ENCODE results near the gene ARHGAP26. TPM values are rescaled to one million over a fixed set of nuclear protein-coding genes. Genes with fewer than 3 reads are reported as not detected.
A peak's percentile ranks its signal among the peaks of the same experiment; 100 is the strongest.

Gene ARHGAP26
- total and polyA plus RNA-seq, 7 experiments from 2014 or later: 10.5 to 123 (median 22.7) TPM

DNA sequence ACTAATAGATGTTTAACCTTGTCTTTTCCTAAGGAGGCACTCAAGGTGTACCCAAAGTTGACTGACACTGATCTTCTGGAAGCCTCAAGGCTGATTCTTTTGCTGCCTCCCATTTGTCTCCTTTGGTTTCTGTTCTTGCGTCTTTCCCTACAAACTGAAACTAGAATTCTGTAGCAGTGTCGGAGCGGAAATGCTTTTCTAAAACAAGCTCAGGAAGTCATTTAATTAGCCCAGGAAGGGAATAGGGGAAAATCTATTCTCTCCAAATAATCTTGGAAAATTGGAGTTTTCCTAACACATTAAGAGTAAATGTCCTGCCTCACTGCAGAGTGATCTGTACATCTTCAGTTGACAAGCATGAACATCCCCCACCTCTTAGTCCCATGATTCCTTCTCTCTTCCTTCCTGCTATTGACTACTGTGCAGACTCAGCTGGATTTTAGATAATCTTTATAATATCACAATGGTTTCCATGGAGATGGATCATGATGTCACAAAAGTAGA, 450.6 kb downstream of the ARHGAP26 start:
- ChIA-PET POLR2A (no interaction called here), CTCF (no interaction called here)
- Mint-ChIP-seq H3K9me3 (peaks cover 0 to 1% (median 0%) of the 10 kb centered on the region in 11 donors), H3K36me3 (peaks cover 5 to 49% (median 31%) of the 10 kb centered on the region in 5 donors), H3K27me3 (no peaks in the 10 kb centered on the region), H3K4me1 (peaks cover 34 to 78% (median 40%) of the 10 kb centered on the region in 7 donors), H3K4me3 (peak overlapping the region; percentile 8 to 67 (median 36)), H3K27ac (peak overlapping the region in 7 of 9 donors; percentile 33 to 86 (median 52))
- no peak overlapping the region for H3K27ac ChIP-seq (ENCODE audit: low read depth, low read length)
- ATAC-seq (no peak), DNase-seq (no peak)
- no peak overlapping the region for H3K4me3 ChIP-seq (ENCODE audit: low read length)
- H3K27me3 ChIP-seq (ENCODE audit: control insufficient read depth in 2 of 2, insufficient read depth in 2 of 2, low read length in 2 of 2): no peaks in the 10 kb centered on the region
- peaks cover 0 to 30% of the 10 kb centered on the region in 2 donors for H3K4me1 ChIP-seq (ENCODE audit: control insufficient read depth in 2 of 2, insufficient read depth in 2 of 2, low read length in 2 of 2)
- H3K9me3 ChIP-seq (ENCODE audit: control insufficient read depth in 2 of 3, low read length in 3 of 3): no peaks in the 10 kb centered on the region
- intact Hi-C loops (cut with micrococcal nuclease): loop anchor here (5.0 kb wide), 3 partner anchors 132 to 972 kb away; partner anchors contain the start of gene NR3C1 (in 1 of the 2)
- H3K36me3 ChIP-seq (ENCODE audit: control insufficient read depth in 2 of 3, insufficient read depth in 3 of 3, low read length in 3 of 3): peaks cover 0 to 5% (median 0%) of the 10 kb centered on the region in 3 experiments

DNA sequence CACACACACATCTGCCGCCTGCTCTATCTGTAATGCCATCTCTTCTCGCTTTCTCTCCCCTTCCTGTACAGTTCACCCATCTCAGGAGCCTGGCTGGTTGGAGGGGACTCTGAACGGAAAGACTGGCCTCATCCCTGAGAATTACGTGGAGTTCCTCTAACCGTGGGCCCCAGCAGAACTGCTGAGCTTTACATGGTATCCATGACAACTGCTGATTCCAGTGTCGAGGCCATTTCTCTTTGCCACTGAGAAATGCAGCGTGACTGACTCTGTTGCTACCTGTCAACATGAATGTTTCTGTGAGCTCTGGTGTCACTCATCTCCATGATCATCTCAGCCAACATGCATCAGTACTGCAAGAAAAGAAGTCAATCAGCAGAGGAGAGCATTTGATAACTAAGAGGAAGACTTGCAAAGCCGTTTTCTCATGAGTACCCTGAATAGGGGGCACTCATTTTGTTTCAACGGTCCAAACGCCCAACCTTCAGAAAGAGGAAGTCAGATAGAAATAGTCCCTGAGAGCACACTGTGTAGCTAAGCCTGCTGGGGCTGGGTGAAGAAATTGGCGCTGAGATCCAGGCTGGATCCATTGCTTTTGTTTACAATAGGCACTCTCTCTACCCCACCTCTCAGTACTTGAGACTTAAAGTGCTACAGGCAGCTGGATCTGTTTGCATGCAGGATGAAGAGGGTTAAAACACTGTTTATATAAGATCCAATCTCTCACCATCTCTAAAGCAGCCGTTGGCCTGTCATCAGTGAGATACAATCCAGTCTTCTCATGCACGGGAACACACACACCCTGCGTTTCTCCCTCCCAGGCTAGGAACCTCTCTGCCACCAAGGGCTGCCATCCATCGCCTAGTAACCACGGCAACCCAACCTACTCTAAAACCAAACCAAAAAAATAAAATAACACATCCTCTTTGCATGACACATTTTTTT, 452.4 kb downstream of the ARHGAP26 start:
- ATAC-seq (peak; percentile 81), DNase-seq (peak; percentile 13 to 55 (median 27))
- H3K9me3 Mint-ChIP-seq: peaks cover 0 to 1% (median 0%) of the 10 kb centered on the region in 11 donors
- Histone ChIP-seq H3K36me3 (ENCODE audit: control insufficient read depth in 2 of 3, insufficient read depth in 3 of 3, low read length in 3 of 3) (no peaks in the 10 kb centered on the region), H3K4me3 (ENCODE audit: low read length) (peak overlapping the region; percentile 7), H3K27ac (ENCODE audit: low read depth, low read length) (peak overlapping the region; percentile 40), H3K9me3 (ENCODE audit: control insufficient read depth in 2 of 3, low read length in 3 of 3) (no peaks in the 10 kb centered on the region), H3K4me1 (ENCODE audit: control insufficient read depth in 2 of 2, insufficient read depth in 2 of 2, low read length in 2 of 2) (peaks cover 0 to 30% of the 10 kb centered on the region in 2 donors), H3K27me3 (ENCODE audit: control insufficient read depth in 2 of 2, insufficient read depth in 2 of 2, low read length in 2 of 2) (no peaks in the 10 kb centered on the region)
- H3K4me3 Mint-ChIP-seq: peak overlapping the region; percentile 9 to 80 (median 54)
- intact Hi-C loops (cut with micrococcal nuclease): loop anchor here (1.0 to 5.0 kb wide), 8 partner anchors 8 to 970 kb away; partner anchors contain the start of gene NR3C1 (in 2 of the 2)
- ChIA-PET POLR2A (no interaction called here), CTCF (interaction anchor here (0.8 kb wide), 1 partner anchor 209 kb away, joined by 4 read pairs; no protein-coding TSS in a partner anchor)
- H3K4me1 Mint-ChIP-seq: peaks cover 33 to 76% (median 40%) of the 10 kb centered on the region in 7 donors
- H3K27ac Mint-ChIP-seq: peak overlapping the region; percentile 60 to 94 (median 88)
- H3K27me3 Mint-ChIP-seq: no peaks in the 10 kb centered on the region
- H3K36me3 Mint-ChIP-seq: peaks cover 0 to 34% (median 28%) of the 10 kb centered on the region in 5 donors

DNA sequence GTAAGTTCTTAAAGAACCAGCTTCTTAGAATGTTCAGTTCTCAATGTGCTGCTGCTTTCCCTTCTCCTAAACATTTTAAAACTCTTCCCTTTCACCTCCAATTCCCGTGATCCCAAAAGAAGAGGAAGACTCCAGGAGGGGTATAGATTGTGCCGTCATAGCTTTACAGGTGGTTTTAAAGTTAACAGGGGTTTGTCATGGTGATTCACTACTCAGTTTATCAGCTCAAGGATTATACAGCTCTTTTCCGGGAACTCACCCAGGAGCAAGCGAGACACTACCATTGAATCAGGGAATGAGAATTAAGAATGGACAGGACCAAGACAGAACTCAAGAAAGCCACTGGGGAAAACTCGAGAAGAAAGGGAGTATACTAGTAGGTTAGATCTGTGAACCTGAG, 454.5 kb downstream of the ARHGAP26 start:
- Mint-ChIP-seq H3K4me3 (no peak overlapping the region), H3K4me1 (peaks cover 27 to 73% (median 41%) of the 10 kb centered on the region in 7 donors), H3K27me3 (no peaks in the 10 kb centered on the region), H3K9me3 (no peaks in the 10 kb centered on the region), H3K27ac (peak overlapping the region in 5 of 9 donors; percentile 39 to 77 (median 67)), H3K36me3 (peaks cover 0 to 25% (median 22%) of the 10 kb centered on the region in 5 donors)
- CTCF ChIA-PET: no interaction called here
- no peaks in the 10 kb centered on the region for H3K9me3 ChIP-seq (ENCODE audit: control insufficient read depth in 2 of 3, low read length in 3 of 3)
- ATAC-seq (no peak), DNase-seq (no peak)
- no peaks in the 10 kb centered on the region for H3K36me3 ChIP-seq (ENCODE audit: control insufficient read depth in 2 of 3, insufficient read depth in 3 of 3, low read length in 3 of 3)
- peaks cover 4 to 44% of the 10 kb centered on the region in 2 donors for H3K4me1 ChIP-seq (ENCODE audit: control insufficient read depth in 2 of 2, insufficient read depth in 2 of 2, low read length in 2 of 2)
- POLR2A ChIA-PET: no interaction called here
- H3K4me3 ChIP-seq (ENCODE audit: low read length): no peak overlapping the region
- no peak overlapping the region for H3K27ac ChIP-seq (ENCODE audit: low read depth, low read length)
- H3K27me3 ChIP-seq (ENCODE audit: control insufficient read depth in 2 of 2, insufficient read depth in 2 of 2, low read length in 2 of 2): no peaks in the 10 kb centered on the region
- intact Hi-C loops (cut with micrococcal nuclease): loop anchor here (5.0 kb wide), 4 partner anchors 58 to 968 kb away; partner anchors contain the start of gene NR3C1 (in 1 of the 2)

DNA sequence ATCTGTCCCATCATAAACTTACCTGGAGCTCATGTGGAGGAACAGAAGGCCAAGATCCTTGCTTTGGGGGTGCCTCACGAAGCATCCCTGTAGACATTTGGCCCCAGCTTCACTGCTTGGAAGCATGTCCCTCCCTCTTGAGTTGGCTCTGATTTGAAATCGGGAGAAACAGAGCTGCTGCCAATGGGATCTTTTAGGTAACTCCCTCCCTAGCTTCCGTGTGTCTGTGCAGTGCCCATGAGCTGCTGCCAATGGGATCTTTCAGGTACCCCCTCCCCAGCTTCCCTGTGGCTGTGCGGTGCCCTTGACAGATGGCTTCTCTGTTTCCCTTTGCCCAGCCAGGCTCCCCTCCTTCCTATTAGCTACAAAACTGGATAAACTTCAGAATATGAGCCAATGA, 455.3 kb downstream of the ARHGAP26 start:
- intact Hi-C loops (cut with micrococcal nuclease): loop anchor here in 1 of 2 donors (5.0 kb wide), 1 partner anchor 57 kb away; no protein-coding TSS in a partner anchor
- Mint-ChIP-seq H3K4me1 (peaks cover 35 to 77% (median 46%) of the 10 kb centered on the region in 7 donors), H3K36me3 (peaks cover 0 to 25% (median 22%) of the 10 kb centered on the region in 5 donors), H3K4me3 (no peak overlapping the region), H3K9me3 (no peaks in the 10 kb centered on the region), H3K27me3 (no peaks in the 10 kb centered on the region), H3K27ac (no peak overlapping the region)
- H3K36me3 ChIP-seq (ENCODE audit: control insufficient read depth in 2 of 3, insufficient read depth in 3 of 3, low read length in 3 of 3): no peaks in the 10 kb centered on the region
- H3K9me3 ChIP-seq (ENCODE audit: control insufficient read depth in 2 of 3, low read length in 3 of 3): no peaks in the 10 kb centered on the region
- no peak overlapping the region for H3K27ac ChIP-seq (ENCODE audit: low read depth, low read length)
- ATAC-seq (no peak), DNase-seq (no peak)
- H3K4me3 ChIP-seq (ENCODE audit: low read length): no peak overlapping the region
- ChIA-PET POLR2A (no interaction called here), CTCF (interaction anchor here (0.6 kb wide), 1 partner anchor 72 kb away, joined by 3 read pairs; no protein-coding TSS in a partner anchor)
- H3K4me1 ChIP-seq (ENCODE audit: control insufficient read depth in 2 of 2, insufficient read depth in 2 of 2, low read length in 2 of 2): peaks cover 10 to 51% of the 10 kb centered on the region in 2 donors
- H3K27me3 ChIP-seq (ENCODE audit: control insufficient read depth in 2 of 2, insufficient read depth in 2 of 2, low read length in 2 of 2): no peaks in the 10 kb centered on the region

DNA sequence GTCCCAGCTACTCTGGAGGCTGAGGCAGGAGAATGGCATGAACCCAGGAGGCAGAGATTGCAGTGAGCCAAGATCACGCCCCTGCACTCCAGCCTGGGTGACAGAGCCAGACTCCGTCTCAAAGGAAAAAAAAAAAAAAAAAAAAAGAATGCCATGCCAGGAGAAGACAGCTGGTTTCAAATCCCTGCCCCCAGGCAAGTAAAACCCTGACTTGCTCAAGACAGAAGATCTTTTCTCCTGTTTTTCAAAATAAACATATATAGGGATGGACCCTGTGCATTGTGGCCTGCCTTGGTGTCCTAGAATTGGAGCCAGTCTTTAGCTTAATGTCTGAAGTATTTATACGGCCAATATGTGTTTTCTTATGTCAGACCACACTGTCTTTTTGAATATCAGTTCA, 456.2 kb downstream of the ARHGAP26 start:
- DNase-seq (no peak), ATAC-seq (no peak)
- Mint-ChIP-seq H3K27ac (peak overlapping the region in 3 of 9 donors; percentile 9 to 55 (median 47)), H3K4me3 (no peak overlapping the region), H3K4me1 (peaks cover 32 to 77% (median 43%) of the 10 kb centered on the region in 7 donors), H3K27me3 (no peaks in the 10 kb centered on the region), H3K9me3 (no peaks in the 10 kb centered on the region), H3K36me3 (peaks cover 0 to 25% (median 22%) of the 10 kb centered on the region in 5 donors)
- ChIA-PET POLR2A (no interaction called here), CTCF (no interaction called here)
- Histone ChIP-seq H3K4me1 (ENCODE audit: control insufficient read depth in 2 of 2, insufficient read depth in 2 of 2, low read length in 2 of 2) (peaks cover 11 to 55% of the 10 kb centered on the region in 2 donors), H3K27ac (ENCODE audit: low read depth, low read length) (no peak overlapping the region), H3K36me3 (ENCODE audit: control insufficient read depth in 2 of 3, insufficient read depth in 3 of 3, low read length in 3 of 3) (no peaks in the 10 kb centered on the region), H3K27me3 (ENCODE audit: control insufficient read depth in 2 of 2, insufficient read depth in 2 of 2, low read length in 2 of 2) (no peaks in the 10 kb centered on the region), H3K9me3 (ENCODE audit: control insufficient read depth in 2 of 3, low read length in 3 of 3) (no peaks in the 10 kb centered on the region), H3K4me3 (ENCODE audit: low read length) (no peak overlapping the region)
- intact Hi-C loops (cut with micrococcal nuclease): loop anchor here in 1 of 2 donors (5.0 kb wide), 1 partner anchor 56 kb away; no protein-coding TSS in a partner anchor

- ATAC-seq (no peak), DNase-seq (no peak)
- Histone ChIP-seq H3K27ac (ENCODE audit: low read depth, low read length) (no peak overlapping the region), H3K4me3 (ENCODE audit: low read length) (no peak overlapping the region), H3K36me3 (ENCODE audit: control insufficient read depth in 2 of 3, insufficient read depth in 3 of 3, low read length in 3 of 3) (no peaks in the 10 kb centered on the region), H3K9me3 (ENCODE audit: control insufficient read depth in 2 of 3, low read length in 3 of 3) (no peaks in the 10 kb centered on the region), H3K27me3 (ENCODE audit: control insufficient read depth in 2 of 2, insufficient read depth in 2 of 2, low read length in 2 of 2) (no peaks in the 10 kb centered on the region), H3K4me1 (ENCODE audit: control insufficient read depth in 2 of 2, insufficient read depth in 2 of 2, low read length in 2 of 2) (peaks cover 11 to 51% of the 10 kb centered on the region in 2 donors)
- Mint-ChIP-seq H3K36me3 (peaks cover 0 to 25% (median 22%) of the 10 kb centered on the region in 5 donors), H3K27ac (peak overlapping the region in 4 of 9 donors; percentile 9 to 55 (median 32)), H3K4me3 (no peak overlapping the region), H3K9me3 (no peaks in the 10 kb centered on the region), H3K27me3 (no peaks in the 10 kb centered on the region), H3K4me1 (peaks cover 28 to 74% (median 38%) of the 10 kb centered on the region in 7 donors)
- intact Hi-C loops (cut with micrococcal nuclease): loop anchor here in 1 of 2 donors (5.0 kb wide), 1 partner anchor 55 kb away; no protein-coding TSS in a partner anchor
- ChIA-PET CTCF (no interaction called here), POLR2A (no interaction called here)
Observed at GRCh38 chr5:143226872-143227271, 456.7 kb downstream of the ARHGAP26 start.

All from naive thymus-derived CD4-positive, alpha-beta T cell (primary cell).